A673 (cell line): ENCODE results near the gene CFAP65.

Source experiments
- CTCF ChIP-seq: fragments of 300-800, 200-600 bp; sonication (generic); conservative IDR thresholded peaks from 2 replicates; pipeline ENCODE4 v1.5.1; 2017; ENCODE audit warnings: low read depth, mild to moderate bottlenecking, antibody characterized with exemption, low read length, moderate library complexity, mixed read lengths
- EZH2 ChIP-seq: fragments of 200-600 bp; sonication (generic); IDR thresholded peaks from 2 replicates; pipeline ENCODE4 v1.6.1; 2017; ENCODE audit warnings: borderline replicate concordance, low read depth, mild to moderate bottlenecking, mixed read lengths, antibody characterized with exemption, low read length; ENCODE audit not compliant: poor library complexity, severe bottlenecking

GRCh38 chr2:218999881-219000568 lies 41.3 kb downstream of the CFAP65 start:
- TF ChIP-seq CTCF, result no peak
- TF ChIP-seq EZH2, result no peak
